HG03342 (cell line): ENCODE results near the gene KCNA5.

Source experiments
- ATAC-seq: cut with Tn5 transposase; IDR thresholded peaks from one replicate; pipeline ENCODE4 v1.9.1; 2021; ENCODE audit warnings: mild to moderate bottlenecking, moderate library complexity; ENCODE audit not compliant: unreplicated experiment

KCNA5 gene

GRCh38 chr12:5027046-5027821 is 16.4 kb upstream of the KCNA5 start:
- no peak for ATAC-seq

GRCh38 chr12:5030066-5030465 is 13.6 kb upstream of the KCNA5 start:
- ATAC-seq, result no peak

DNA sequence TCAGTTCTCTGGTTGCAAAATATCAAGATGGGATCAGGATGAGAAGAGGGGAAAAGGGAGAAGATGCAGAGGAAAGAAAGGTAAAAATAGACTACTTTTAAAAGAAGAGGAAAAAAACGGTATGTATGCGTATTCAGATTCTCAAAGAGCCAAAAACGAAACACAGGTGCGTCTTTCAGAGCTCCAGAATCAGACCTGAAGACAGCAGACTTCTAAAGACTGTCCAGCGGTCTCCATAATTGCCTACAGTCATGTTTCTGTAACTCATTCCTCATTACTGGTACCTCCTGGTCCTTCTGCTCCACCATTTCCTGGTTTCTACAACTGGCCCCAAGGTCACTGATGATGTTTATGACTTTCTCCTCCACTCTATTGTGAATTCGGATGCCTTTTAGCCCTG is 12.4 kb upstream of the KCNA5 start:
- ATAC-seq, result no peak

DNA sequence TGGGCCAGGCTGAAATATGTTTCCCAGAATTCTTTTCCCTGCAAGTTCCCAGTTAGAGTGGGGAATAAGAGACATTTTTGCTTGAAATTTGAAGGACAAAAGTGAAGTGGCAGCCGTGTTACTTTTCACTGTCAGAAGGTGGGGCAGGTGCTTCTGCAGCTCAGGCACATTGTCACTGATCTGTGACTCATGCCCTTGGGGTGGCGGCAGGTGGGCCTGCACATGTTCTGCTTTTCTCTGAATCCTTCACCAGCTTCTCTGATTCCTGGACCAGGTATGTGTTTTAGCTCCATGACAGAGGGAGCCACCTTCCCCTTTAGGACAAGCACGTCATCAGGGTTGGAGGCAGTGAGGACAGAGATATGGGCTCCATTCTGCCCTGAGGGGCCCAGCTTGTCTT is 11.7 kb upstream of the KCNA5 start:
- ATAC-seq, result no peak

DNA sequence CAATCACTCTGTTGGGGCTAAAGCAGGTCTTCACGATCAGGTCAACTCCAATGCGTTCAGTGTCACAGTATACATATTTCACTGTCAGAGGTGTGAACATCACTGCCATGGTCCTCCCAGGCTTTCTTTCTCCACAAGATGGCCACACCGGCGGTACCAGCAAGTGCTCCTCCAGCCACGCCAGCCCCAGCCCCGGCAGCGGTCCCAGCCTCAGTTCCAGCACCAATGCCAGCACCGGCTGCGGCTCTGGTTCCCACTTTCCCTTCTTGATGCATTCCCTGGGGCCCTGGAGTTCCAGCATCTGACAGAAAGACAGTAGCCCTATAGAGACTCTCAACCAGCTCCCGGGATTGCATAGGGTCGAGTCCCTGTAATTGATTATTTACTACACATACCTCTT is 10.9 kb upstream of the KCNA5 start:
- ATAC-seq, result no peak

GRCh38 chr12:5033883-5034282 is 9.8 kb upstream of the KCNA5 start:
- no peak for ATAC-seq

DNA sequence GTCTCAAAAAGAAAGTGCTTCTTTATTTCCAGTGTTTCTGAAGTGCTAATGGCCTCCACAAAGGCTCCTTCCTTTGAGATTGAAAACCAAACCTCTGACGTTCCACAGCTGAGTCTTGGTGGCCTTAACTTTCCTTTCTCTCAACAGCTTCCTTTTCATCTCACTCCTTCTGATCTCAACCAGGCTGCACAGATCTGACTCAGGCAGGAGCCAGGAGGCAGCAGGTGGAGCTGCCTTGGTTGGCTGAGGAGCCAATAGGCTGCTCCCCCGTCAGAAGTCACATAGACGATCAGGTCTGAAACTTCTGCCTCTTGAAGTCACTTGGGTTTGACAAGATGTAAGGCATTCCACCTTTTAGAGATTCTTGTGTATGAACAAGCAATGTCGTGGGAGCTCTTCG is 9.1 kb upstream of the KCNA5 start:
- ATAC-seq, result no peak

DNA sequence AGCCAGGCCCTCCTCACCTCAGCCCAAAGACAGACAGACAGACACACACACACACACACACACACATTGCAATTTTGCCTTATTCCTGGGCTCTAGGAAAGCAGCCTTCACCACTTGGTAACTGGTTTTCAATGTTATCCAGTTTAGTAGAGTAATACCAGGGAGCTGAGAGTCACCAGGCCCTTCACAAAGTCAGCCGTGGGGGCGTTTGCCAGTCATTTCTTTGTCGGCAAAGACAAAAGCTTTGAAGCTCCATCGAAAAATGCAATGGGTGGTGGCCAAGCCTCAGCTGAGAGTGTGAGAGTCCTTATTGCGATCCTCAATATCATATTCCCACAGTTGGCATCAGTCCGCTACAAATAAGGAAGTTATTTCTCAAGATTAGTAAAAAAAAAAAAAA is 8.1 kb upstream of the KCNA5 start:
- no peak for ATAC-seq

GRCh38 chr12:5036031-5036430 is 7.6 kb upstream of the KCNA5 start:
- no peak for ATAC-seq

DNA sequence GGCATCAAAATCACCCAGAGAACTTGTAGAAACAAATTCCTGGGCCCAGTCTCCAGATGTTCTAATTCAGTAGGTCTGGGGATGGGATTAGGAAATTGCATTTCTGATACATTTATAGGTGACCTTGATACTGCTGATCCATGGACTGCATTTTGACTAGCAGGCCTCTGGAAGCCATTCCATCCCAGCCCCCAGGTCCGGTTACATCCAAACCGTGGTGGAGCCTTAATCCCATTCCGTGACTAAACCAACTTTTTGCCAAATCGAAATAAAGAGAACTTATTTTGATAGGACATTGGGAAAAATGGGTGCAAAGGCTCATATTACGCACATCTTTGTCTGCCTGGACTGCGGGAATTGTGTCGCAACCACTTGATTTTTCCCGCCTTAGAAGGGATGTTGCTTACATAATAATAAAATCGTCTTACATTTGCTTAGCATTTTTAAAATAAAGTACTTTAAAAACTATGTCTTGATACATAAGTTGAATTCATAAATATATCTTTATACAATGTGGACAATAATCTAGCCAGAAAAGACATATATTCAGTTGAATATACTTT is 5.8 kb upstream of the KCNA5 start:
- no peak for ATAC-seq

- no peak for ATAC-seq
These were observed 4.8 kb upstream of the KCNA5 start for GRCh38 chr12:5038781-5039311.

DNA sequence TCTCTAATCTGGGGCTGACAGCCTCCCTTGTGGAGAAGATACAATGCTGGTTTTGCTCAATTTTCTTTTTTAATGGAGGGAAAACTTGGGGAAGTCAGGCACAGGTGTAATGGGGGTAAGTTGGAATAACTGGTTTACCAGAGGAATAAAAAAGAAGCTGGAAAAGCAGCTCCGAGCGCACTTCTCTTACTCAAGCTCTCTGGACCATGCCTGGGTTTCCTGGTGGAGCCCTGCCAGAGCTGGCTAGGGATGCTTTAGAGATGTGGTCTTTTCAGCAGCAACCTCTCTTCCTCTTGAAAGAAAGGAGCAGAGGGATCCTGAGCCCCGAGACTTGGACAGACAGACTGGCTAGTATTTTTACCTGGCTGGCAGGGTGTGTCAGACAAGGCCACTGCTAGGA is 3.9 kb upstream of the KCNA5 start:
- no peak for ATAC-seq

GRCh38 chr12:5040368-5040767 is 3.3 kb upstream of the KCNA5 start:
- no peak for ATAC-seq

GRCh38 chr12:5044420-5045295 is 979 bp downstream of the KCNA5 start:
- ATAC-seq, result no peak

GRCh38 chr12:5047094-5047493 is 3.4 kb downstream of the KCNA5 start:
- no peak for ATAC-seq

GRCh38 chr12:5047729-5048128 is 4.0 kb downstream of the KCNA5 start:
- ATAC-seq, result no peak

GRCh38 chr12:5050542-5050941 is 6.9 kb downstream of the KCNA5 start:
- no peak for ATAC-seq

DNA sequence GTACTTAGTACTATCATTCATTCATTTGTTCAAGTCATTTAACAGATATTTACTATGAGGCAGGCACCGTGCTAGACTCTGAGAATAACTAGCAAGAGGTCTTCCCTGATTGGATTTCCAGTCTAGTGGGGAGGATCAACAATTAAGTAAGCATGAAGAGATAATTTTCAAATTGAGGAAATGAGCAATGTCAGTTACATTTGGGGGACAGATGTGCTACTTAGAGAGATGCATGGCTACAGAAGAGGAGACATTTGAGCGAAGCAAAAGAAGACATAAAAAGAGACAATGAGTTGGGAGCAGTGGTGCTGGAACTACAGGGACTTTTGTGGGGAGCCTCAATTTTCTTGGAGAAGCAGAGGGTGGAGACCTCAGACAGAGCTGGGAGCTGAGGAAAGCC is 7.7 kb downstream of the KCNA5 start:
- no peak for ATAC-seq

DNA sequence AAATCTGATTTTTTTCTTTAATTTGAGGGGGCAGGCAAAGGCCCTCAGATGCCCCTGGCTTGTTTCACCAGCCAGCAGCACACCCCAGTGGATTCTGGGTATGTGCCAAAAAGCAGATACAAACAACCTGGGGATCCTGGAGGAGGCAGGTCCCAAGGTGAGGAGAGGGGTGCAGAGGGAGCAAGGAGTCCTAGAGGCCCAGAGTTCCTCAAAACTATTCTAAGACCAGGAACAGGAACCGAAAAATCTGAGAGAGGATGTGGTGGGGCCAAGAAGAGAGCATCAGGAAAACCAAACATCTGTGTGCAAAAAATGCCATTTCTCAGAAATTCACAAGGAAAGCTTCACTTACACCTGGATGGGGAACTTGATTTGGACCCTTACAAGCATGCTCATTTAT is 8.2 kb downstream of the KCNA5 start:
- ATAC-seq, result no peak

DNA sequence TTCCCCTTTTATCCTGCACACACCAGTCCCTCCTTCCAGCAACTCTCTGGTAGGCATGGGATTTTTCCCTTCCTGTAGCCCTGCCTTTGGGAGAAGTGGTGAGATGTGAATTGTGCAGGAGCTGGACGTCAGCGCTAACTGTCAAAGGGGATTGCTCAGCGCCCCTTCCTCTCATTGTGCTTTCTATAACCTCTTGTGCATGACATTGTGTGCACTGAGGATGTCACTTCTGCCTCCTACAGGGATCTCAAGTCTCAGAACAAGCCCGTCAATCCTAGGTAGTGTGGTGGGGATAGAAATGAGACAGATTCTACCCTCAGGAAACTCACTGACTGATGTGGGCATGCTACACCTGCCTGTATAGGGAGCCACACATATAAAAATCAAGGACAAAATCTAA is 8.7 kb downstream of the KCNA5 start:
- ATAC-seq, result no peak

- ATAC-seq, result no peak
These were observed 15.7 kb downstream of the KCNA5 start for GRCh38 chr12:5059358-5059757.

DNA sequence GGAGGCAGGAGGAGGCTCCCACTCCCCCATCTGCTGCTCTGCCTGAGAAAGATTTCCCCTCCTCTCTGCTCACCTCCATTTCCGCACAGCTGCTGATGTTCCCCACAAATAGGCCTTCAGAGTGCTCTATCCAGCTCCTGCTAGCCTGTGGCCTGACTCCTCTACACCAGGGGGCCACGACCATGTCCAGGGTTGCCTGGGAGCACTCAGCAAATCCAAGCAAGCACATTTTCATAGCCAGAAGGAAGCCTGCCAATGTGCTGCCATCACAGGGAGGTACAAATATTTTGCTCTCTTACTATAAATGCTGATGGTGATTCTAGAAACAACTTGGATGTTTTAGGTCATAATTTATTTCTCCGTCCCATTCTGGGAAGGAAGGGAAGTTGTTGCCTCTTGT is 17.3 kb downstream of the KCNA5 start:
- no peak for ATAC-seq
